ENCODE data around the gene CDKN2B-AS1.

Gene CDKN2B-AS1

GRCh38 chr9:22117511-22118384 lies 123.2 kb downstream of the CDKN2B-AS1 start:
- peak; percentile 16 for DNase-seq (ENCODE audit: low spot score)

GRCh38 chr9:22118810-22119521 lies 124.4 kb downstream of the CDKN2B-AS1 start:
- DNase-seq (ENCODE audit: low spot score): no peak

GRCh38 chr9:22119522-22120158 lies 125.0 kb downstream of the CDKN2B-AS1 start:
- DNase-seq (ENCODE audit: low spot score): peak; percentile 56

- no peak for DNase-seq (ENCODE audit: low spot score)
These were observed 125.6 kb downstream of the CDKN2B-AS1 start for GRCh38 chr9:22120159-22120549.

GRCh38 chr9:22120595-22120994 lies 126.0 kb downstream of the CDKN2B-AS1 start:
- no peak for DNase-seq (ENCODE audit: low spot score)

- no peak for DNase-seq (ENCODE audit: low spot score)
These were observed 129.8 kb downstream of the CDKN2B-AS1 start for GRCh38 chr9:22124263-22125011.

- no peak for DNase-seq (ENCODE audit: low spot score)
These were observed 134.5 kb downstream of the CDKN2B-AS1 start for GRCh38 chr9:22129133-22129532.

GRCh38 chr9:22129633-22130032 lies 135.0 kb downstream of the CDKN2B-AS1 start:
- no peak for DNase-seq (ENCODE audit: low spot score)

- no peak for DNase-seq (ENCODE audit: low spot score)
These were observed 137.2 kb downstream of the CDKN2B-AS1 start for GRCh38 chr9:22131817-22132216.

- no peak for DNase-seq (ENCODE audit: low spot score)
These were observed 139.8 kb downstream of the CDKN2B-AS1 start for GRCh38 chr9:22134390-22134789.

GRCh38 chr9:22136461-22137096 lies 142.0 kb downstream of the CDKN2B-AS1 start:
- no peak for DNase-seq (ENCODE audit: low spot score)

- no peak for DNase-seq (ENCODE audit: low spot score)
These were observed 144.5 kb downstream of the CDKN2B-AS1 start for GRCh38 chr9:22138956-22139660.

- DNase-seq (ENCODE audit: low spot score): no peak
These were observed 147.3 kb downstream of the CDKN2B-AS1 start for GRCh38 chr9:22141908-22142307.

- DNase-seq (ENCODE audit: low spot score): no peak
These were observed 148.1 kb downstream of the CDKN2B-AS1 start for GRCh38 chr9:22142671-22143070.

GRCh38 chr9:22143799-22144625 lies 149.4 kb downstream of the CDKN2B-AS1 start:
- no peak for DNase-seq (ENCODE audit: low spot score)

GRCh38 chr9:22146604-22147003 lies 152.0 kb downstream of the CDKN2B-AS1 start:
- DNase-seq (ENCODE audit: low spot score): no peak

GRCh38 chr9:22147813-22148527 lies 153.4 kb downstream of the CDKN2B-AS1 start:
- DNase-seq (ENCODE audit: low spot score): peak; percentile 43

- DNase-seq (ENCODE audit: low spot score): no peak
These were observed 153.9 kb downstream of the CDKN2B-AS1 start for GRCh38 chr9:22148528-22148875.

GRCh38 chr9:22148876-22149637 lies 154.5 kb downstream of the CDKN2B-AS1 start:
- DNase-seq (ENCODE audit: low spot score): no peak

Measured in CD4-positive, alpha-beta T cell treated with Interleukin-2 at 100 ng/mL for 4 hours (primary cell).